ENCODE data around the gene ASCL1. TPM values are rescaled to one million over a fixed set of nuclear protein-coding genes. Genes with fewer than 3 reads are reported as not detected.

The ASCL1 gene
- total and polyA plus RNA-seq, 10 of the 15 experiments (the other 5 are each of a cell fraction or from before 2014, with no cell fraction given): 10.6 to 61.1 (median 20.5) TPM

DNA sequence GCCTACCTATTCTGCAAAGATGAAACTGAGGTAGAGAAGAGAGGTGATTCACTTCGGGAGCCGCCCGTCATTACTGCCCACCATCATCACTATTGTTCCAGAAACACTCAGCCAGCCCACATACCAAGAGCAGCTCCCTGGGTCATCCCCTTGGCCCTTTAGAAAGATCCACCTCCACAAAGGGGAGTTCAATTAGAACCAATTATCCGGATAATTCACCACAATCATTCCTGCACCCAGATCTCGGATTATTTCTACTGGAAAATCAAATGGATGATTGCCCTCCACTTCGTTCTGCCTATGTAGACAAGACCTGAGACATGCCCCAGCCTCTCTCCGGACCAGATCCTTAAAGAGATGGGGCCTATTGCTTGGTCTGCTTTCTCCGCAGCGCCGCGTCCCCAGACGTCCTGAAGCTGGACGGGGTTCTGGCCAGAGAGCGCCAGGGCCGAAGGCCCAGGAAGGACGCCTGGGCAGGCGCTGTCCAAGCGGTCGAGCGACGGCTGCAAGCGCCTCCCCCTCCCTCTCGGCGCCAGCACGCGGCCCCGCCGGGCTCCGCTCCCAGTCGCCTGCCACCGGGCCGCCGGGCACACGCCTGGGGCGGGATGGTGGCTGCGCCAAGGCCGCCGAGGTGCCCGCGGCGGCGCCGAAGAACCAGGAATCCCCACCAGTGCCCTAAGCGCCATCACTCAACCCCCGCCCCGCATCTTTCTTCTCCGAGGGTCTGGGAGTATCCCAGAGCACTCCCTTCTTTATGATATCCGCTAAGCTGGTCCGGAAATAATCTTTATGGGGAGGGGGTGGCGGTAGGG, 1.3 kb upstream of the ASCL1 start (continued):
- TF ChIP-seq, protein P1, sequence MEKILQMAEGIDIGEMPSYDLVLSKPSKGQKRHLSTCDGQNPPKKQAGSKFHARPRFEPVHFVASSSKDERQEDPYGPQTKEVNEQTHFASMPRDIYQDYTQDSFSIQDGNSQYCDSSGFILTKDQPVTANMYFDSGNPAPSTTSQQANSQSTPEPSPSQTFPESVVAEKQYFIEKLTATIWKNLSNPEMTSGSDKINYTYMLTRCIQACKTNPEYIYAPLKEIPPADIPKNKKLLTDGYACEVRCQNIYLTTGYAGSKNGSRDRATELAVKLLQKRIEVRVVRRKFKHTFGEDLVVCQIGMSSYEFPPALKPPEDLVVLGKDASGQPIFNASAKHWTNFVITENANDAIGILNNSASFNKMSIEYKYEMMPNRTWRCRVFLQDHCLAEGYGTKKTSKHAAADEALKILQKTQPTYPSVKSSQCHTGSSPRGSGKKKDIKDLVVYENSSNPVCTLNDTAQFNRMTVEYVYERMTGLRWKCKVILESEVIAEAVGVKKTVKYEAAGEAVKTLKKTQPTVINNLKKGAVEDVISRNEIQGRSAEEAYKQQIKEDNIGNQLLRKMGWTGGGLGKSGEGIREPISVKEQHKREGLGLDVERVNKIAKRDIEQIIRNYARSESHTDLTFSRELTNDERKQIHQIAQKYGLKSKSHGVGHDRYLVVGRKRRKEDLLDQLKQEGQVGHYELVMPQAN (conservative IDR thresholded peaks at IDR 0.05): 0 out of 2 replicates have a peak, but pooled peaks have one; percentile 54
- TF ChIP-seq MTA2 (IDR thresholded peaks at IDR 0.05; ENCODE audit: low read depth) (no peak), NR2F1 (conservative IDR thresholded peaks at IDR 0.05) (peak; percentile 44; the same call in 1 of the 2 replicates), RAD21 (IDR thresholded peaks at IDR 0.05; ENCODE audit: insufficient read depth, low read depth, low read length) (no peak), RFX5 (IDR thresholded peaks at IDR 0.05; ENCODE audit: low read depth, low read length) (no peak), JUNB (IDR thresholded peaks at IDR 0.05) (no peak), NFYB (IDR thresholded peaks at IDR 0.05; ENCODE audit: insufficient read depth, low read depth, low read length) (no peak), IKZF1 (conservative IDR thresholded peaks at IDR 0.05) (peak; percentile 75), BCL11A (IDR thresholded peaks at IDR 0.05; ENCODE audit: low read depth, low read length) (no peak), DPF2 (IDR thresholded peaks at IDR 0.05) (peak; percentile 43; the same call in 1 of the 2 replicates), CHD2 (IDR thresholded peaks at IDR 0.05; ENCODE audit: borderline replicate concordance, low read depth, low read length) (no peak), ZNF217 (IDR thresholded peaks at IDR 0.05) (0 out of 2 replicates have a peak, but pooled peaks have one; percentile 14), ZNF274 (IDR thresholded peaks at IDR 0.05; ENCODE audit: insufficient read depth, insufficient read length) (no peak), ETV6 (conservative IDR thresholded peaks at IDR 0.05 in 1 of 2, IDR thresholded peaks at IDR 0.05 in 1 of 2; ENCODE audit: borderline replicate concordance in 1 of 2, low read depth in 1 of 2) (no peak), ZSCAN29 (IDR thresholded peaks at IDR 0.05) (peak; percentile 99), FOXM1 (IDR thresholded peaks at IDR 0.05; ENCODE audit: low read depth, low read length) (no peak), KAT2A (conservative IDR thresholded peaks at IDR 0.05; ENCODE audit: control insufficient read depth, low read depth, low read length) (no peak), STAT1 (conservative IDR thresholded peaks at IDR 0.05) (no peak), ZNF24 (IDR thresholded peaks at IDR 0.05) (0 out of 2 replicates have a peak, but pooled peaks have one; percentile 22)
- TF ChIP-seq, protein P2, sequence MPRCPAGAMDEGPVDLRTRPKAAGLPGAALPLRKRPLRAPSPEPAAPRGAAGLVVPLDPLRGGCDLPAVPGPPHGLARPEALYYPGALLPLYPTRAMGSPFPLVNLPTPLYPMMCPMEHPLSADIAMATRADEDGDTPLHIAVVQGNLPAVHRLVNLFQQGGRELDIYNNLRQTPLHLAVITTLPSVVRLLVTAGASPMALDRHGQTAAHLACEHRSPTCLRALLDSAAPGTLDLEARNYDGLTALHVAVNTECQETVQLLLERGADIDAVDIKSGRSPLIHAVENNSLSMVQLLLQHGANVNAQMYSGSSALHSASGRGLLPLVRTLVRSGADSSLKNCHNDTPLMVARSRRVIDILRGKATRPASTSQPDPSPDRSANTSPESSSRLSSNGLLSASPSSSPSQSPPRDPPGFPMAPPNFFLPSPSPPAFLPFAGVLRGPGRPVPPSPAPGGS (IDR thresholded peaks at IDR 0.05; ENCODE audit: borderline replicate concordance, insufficient read depth, low read depth, low read length, poor library complexity, severe bottlenecking): no peak
- TF ChIP-seq, protein P3, sequence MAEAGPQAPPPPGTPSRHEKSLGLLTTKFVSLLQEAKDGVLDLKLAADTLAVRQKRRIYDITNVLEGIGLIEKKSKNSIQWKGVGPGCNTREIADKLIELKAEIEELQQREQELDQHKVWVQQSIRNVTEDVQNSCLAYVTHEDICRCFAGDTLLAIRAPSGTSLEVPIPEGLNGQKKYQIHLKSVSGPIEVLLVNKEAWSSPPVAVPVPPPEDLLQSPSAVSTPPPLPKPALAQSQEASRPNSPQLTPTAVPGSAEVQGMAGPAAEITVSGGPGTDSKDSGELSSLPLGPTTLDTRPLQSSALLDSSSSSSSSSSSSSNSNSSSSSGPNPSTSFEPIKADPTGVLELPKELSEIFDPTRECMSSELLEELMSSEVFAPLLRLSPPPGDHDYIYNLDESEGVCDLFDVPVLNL (IDR thresholded peaks at IDR 0.05; ENCODE audit: low read depth, low read length): no peak
- TF ChIP-seq, protein P4, sequence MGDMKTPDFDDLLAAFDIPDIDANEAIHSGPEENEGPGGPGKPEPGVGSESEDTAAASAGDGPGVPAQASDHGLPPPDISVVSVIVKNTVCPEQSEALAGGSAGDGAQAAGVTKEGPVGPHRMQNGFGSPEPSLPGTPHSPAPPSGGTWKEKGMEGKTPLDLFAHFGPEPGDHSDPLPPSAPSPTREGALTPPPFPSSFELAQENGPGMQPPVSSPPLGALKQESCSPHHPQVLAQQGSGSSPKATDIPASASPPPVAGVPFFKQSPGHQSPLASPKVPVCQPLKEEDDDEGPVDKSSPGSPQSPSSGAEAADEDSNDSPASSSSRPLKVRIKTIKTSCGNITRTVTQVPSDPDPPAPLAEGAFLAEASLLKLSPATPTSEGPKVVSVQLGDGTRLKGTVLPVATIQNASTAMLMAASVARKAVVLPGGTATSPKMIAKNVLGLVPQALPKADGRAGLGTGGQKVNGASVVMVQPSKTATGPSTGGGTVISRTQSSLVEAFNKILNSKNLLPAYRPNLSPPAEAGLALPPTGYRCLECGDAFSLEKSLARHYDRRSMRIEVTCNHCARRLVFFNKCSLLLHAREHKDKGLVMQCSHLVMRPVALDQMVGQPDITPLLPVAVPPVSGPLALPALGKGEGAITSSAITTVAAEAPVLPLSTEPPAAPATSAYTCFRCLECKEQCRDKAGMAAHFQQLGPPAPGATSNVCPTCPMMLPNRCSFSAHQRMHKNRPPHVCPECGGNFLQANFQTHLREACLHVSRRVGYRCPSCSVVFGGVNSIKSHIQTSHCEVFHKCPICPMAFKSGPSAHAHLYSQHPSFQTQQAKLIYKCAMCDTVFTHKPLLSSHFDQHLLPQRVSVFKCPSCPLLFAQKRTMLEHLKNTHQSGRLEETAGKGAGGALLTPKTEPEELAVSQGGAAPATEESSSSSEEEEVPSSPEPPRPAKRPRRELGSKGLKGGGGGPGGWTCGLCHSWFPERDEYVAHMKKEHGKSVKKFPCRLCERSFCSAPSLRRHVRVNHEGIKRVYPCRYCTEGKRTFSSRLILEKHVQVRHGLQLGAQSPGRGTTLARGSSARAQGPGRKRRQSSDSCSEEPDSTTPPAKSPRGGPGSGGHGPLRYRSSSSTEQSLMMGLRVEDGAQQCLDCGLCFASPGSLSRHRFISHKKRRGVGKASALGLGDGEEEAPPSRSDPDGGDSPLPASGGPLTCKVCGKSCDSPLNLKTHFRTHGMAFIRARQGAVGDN (IDR thresholded peaks at IDR 0.05): peak; percentile 88
